HG02973 (cell line): ENCODE data around the gene CHIC2.
"Not testable (repeated sequence)": the region's sequence is repeated elsewhere in the genome, so short reads cannot be mapped to it uniquely, and the experiment has no call there.

Experiments used
- ATAC-seq: cut with Tn5 transposase; IDR thresholded peaks from one replicate; pipeline ENCODE4 v1.9.1; 2021; ENCODE audit warnings: moderate library complexity; ENCODE audit not compliant: unreplicated experiment

The CHIC2 gene

DNA sequence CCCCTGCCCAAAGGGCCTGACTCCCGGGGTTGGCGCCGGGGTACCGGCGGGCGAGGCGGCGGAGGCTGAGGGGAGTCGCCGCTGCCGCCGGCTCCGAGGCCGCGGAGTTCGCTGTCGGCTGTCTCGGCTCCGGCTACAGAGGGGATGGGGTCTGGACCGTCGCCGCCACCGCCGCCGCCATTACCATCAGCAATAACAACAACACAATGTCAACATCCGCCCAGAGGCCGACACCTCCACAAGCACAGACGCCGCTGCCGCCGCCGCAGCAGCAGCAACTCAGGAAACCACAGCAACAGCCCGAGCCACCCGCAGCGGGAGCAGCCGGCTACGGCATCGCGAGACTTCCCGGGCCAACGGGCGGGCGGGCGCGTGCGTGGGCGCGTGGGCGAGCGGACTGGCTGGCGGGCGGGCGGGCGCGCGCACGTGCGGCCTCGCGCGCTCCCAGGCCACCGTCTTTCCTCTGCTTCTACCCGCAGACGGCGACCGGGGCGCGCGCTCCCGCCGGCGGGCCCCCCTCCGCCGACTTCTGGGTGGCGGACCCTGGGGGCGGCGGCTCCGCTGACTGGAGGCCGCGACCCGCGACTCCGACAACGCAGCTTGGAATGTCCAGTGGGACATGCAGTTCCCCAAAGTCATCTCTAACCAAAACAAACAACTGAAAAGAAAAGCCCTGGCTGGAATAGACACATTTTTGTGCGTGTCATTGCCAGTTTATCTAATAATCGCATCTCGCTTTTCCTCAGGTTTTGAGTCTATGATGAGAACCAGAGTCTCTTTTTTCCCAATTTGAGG lies at the start of gene CHIC2:
TSS of gene CHIC2 (minus strand) at position 289 of the 795 bp plus-strand sequence. CDS start 305 bp downstream, outside the sequence.
- ATAC-seq: peak; percentile 89

DNA sequence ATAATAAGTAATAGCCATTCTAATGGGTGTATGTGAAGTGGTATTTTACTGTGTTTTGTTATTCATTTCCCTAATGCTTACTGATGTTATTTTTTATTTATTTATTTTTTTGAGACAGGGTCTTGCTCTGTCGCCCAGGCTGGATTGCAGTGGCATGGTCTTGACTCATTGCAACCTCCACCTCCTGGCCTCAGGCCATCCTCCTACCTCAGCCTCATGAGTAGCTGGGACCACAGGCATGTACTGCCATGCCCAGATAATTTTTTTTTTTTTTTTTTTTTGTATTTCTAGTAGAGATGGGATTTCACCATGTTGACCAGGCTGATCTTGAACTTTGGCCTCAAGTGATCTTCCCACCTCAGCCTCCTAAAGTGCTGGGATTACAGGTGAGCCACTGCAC lies 48.8 kb upstream of the CHIC2 start:
- not testable (repeated sequence) for ATAC-seq

DNA sequence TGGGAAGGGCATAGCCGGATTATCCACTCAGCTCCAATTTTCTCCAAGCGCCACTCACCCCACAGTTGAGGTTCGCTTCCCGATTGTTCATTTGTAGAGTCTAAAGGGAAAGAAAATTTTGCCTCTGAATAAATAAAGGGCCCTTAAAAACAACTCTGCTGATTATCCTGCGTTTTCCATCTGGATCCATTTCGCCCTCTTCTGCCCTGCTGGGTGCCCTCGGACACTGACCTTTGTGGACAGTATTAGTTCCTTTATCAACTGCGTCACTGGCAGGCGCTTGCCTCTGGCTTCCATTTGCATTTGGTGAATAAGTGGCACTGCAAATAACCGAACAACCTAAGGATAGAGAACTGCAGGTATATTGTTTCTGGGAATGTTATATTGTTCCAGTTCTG lies 45.6 kb upstream of the CHIC2 start:
- ATAC-seq: no peak

DNA sequence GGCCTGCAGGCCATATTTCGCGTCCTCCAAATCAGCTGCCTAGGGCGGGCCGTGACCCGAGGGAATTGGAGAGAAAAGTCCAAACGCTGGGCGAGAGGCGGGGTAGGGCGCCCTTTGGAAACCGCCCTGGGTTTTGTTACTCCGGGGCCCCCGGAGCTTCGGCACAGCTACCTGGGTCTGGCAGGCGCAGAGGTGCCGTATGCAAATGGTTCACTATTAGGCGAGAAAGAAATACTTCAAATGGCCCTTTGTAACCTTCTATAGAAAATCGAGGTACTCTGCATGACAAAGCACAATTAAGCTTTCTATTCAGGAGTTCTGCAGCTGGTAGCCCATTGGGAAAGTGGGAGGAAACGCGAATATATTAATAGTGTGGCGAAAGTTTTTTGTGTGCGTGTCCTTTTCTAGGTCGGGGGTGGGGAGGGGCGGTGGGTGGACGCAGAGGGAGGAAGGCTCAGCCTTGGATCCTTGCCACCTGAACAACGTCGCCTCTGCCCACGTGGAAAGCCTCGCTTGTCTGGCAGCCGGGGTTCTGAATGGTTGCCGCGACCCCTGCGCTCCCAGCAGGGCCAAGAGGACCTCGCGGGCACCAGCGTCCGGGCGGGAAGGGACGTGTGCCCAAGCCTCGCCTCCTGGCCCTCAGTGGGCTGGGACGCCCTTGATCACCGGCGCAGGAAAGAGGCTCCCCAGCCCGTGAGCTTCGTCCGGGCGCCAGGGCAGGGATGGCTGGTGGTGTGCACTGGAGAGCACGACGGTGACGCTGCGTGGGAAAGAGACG lies 45.0 kb upstream of the CHIC2 start:
- no peak for ATAC-seq

DNA sequence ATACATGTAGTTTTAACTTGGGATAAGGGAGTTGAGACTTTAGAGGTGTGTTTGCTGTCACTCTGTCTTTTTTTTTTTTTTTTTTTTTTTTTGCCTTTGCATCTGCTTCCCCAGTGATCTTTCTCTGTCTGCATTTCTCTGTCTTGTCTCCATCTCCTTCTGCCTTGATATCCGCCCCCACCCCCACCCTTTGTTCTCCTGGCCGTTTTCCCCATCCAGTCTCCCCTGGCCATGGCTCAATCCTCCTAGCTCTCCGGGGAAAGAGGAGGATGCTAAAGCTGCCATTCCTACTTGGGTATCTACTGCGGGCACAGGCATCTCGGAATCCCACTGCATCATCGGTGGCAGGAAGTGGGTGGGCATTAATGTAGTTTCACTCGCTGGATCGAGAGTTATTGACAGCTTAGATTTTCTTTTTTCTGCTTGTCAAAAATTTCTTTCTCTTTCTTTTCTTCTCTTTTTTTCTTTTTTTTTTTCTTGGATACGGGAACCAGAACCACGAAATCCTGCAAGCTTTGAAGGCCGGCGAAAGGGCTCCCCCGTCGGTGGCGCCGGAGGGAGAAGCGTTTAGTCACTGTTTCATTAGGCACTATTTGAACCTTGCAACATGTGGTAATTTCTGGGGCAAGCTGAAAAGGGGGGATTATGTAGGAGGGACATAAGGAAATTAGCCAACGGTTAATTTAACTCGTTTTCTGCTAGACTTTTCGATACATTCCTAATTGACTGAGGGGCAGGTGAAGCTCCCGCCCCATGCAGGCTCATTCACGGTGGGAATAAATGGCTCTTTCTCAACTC lies 43.7 kb upstream of the CHIC2 start:
- ATAC-seq: no peak

DNA sequence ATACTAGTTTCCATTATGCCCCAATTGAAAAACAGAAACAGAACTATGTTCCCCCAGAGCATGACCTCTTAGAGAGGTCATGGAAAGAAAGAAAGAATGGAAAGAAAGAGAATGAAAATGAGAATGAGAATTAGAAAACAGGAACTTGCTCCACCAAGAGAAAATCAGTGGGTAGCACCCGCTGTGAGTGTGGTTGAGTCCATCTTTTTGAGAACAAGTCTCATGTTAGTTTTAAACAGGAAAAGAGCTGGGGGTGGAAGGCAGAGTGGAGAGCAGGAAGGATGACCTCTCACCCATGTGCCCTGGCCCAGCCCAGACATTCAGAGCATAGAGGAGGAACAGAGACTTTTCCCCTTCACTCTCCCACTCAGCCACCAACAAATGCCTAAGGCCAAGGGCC lies 40.5 kb upstream of the CHIC2 start:
- ATAC-seq: no peak

DNA sequence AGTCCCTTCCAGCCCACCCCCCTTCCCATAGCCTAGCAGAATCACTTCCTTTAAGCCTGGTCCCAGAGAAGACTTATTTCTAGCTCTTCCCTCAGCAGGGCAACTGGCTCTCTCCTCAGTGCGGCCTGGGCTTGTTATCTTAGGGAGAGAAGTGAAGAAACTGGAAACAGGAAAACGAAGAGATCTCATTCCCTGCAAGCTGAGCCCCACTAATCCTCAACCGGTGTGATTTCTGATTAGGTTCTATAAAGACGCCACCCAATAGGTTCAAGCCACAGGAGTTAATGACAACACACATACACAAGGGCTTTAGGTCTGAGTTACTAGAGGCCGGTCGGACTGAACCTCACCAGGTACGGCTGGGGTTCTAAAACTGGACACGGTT lies 38.8 kb upstream of the CHIC2 start:
- no peak for ATAC-seq

DNA sequence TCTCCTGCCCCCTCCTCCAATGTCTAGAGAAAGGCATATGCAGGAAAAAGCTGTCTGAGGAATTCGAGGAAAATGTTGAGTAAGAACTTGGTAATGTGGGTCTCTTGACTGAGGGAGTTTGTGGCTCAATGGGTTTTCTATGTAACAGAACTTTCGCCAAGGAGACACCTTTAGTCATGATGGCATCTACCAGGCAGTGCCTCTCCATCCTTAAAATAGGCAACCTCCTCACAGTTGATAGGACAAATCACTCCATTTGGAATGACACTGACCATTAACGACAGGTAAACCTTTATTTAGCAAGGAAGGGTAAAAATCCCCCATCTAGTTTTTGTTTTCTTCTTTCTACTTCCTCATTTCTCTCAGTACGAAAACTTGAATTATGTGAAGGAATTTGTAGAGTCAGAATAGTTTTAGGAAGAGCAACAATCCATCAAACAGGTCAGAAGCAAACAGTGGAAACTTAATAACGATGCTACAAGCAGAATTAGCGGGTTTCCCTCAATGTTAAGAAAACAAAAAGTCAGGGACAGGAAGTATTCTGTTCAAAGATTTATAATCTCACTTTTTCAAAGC lies 38.2 kb upstream of the CHIC2 start:
- ATAC-seq: no peak

DNA sequence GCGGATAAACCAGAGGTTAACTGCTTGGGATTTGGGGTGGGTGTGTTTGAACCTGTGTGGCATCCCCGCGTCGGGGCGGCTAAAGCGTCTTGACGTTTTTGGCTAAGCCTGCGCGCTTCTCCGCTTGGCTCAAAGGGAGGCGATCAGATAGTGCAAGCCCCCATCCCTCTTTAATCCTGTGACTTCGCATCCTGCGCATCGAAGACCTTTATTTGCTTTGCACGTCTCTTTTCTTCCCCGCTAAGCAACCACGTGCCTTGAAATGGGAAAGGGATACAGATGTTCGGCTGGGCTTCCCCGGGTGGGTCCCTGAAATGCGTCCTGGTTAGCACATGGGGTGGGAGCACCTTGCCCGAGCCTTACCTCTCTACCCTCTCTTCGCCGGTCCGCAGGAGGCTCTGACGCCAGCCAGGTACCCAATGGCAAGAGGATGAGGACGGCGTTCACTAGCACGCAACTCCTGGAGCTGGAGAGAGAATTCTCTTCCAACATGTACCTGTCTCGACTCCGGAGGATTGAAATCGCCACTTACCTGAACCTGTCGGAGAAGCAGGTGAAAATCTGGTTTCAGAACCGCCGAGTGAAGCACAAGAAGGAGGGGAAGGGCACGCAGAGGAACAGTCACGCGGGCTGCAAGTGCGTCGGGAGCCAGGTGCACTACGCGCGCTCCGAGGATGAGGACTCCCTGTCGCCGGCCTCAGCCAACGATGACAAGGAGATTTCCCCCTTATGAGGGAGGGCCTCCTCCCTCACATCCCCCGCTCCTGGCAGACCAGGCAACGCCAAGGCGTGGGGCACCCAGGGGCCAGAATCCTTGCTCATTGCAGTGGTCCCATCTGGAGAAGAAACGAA lies 37.0 kb upstream of the CHIC2 start:
- no peak for ATAC-seq

DNA sequence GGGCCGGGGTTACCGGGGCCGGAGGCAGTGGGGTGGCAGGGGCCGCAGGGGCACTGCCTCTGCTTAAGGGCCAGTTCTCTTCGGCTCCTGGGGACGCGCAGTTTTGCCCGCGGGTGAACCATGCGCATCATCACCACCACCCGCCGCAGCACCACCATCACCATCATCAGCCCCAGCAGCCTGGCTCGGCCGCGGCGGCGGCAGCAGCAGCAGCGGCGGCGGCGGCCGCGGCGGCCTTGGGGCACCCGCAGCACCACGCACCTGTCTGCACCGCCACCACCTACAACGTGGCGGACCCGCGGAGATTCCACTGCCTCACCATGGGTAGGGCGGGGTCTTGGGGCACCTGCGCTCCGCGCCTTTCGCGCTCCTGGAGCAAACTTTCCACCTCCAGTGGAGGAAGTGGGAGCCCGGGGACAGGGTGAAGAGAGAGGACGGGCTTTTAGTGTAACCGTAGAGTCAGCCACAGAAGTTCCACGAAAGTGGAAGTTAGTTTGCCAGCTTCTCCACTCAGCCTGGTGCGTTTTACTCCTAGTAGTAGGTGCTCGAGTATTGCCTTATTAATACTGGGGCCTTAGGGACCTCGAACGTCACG lies 36.3 kb upstream of the CHIC2 start:
- ATAC-seq: no peak

DNA sequence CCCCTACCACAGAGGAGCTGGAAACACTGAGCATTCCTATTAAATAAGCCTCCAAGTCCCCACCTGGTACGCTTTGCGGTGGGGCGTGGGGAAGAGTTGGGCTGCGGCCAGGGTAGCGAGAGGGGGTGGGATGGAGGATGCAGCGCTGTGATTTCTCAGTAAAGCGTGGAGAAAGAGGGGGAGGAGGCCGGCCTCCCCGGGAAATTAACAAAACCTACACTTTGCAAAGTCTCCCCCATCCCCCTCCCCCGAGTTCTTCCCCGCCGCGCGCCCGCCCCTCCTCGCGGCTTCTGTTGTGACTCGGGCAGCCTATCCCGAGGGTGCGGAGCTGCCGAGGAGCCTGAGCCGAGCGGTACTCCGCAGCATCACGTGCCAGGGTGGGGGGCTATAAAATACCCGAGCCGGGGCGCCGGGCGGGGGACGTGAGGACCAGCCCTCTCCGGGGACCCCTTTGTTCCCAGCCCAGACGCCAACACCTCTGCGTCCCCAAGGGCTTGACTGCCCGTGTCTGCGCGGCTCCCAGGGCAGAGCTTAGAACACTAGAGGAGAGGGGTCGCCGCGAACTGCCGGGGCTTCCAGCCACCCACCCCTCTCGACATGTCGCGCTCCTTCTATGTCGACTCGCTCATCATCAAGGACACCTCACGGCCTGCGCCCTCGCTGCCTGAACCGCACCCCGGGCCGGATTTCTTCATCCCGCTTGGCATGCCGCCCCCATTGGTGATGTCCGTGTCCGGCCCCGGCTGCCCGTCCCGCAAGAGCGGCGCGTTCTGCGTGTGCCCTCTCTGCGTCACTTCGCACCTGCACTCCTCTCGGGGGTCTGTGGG lies 35.6 kb upstream of the CHIC2 start, which contains the start of gene GSX2:
TSS of gene GSX2 (plus strand) at position 416 of the 827 bp plus-strand sequence. CDS start at position 598, 182 bp downstream.
- ATAC-seq: no peak

DNA sequence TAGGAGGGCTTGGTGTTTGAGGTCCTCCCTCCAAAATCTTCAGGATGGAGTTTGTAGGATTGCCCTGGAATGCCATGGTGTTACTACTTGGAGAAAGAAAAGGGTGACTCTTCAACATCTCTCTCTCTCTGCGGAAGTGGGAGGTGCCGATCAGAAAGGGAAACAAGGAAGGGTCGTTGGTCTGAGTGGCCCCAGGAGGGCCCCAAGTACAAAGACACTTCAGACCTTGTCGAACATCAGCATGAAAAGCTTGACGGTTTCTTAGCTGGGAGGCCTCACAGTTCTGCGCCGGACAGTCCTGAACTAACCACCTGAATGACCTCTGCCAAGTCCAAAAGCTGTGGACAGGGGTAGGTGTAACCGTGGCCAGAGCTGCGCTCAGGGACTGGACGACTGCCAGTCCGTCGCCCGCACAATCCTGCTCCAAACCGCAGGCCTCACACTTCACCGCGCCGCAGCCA lies 34.9 kb upstream of the CHIC2 start:
- ATAC-seq: no peak

DNA sequence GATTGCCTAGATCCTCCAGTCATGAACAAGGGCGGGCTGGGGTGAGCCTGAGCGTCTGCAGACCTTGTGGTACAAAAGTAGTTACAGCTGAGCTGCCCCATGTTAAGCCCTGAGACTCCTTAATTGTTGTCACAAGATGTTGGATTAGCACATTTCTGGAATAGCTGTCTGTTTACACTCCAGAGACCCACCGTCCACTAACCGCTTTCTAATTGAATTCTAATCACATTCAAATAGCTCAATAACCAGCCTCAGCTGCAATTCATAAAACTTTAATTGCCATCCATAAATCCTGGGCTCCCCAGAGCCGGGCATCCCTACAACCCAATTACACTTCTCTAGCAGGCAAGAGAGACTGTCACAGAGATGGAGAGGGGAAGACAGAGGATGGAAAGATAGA lies 34.0 kb upstream of the CHIC2 start:
- no peak for ATAC-seq

DNA sequence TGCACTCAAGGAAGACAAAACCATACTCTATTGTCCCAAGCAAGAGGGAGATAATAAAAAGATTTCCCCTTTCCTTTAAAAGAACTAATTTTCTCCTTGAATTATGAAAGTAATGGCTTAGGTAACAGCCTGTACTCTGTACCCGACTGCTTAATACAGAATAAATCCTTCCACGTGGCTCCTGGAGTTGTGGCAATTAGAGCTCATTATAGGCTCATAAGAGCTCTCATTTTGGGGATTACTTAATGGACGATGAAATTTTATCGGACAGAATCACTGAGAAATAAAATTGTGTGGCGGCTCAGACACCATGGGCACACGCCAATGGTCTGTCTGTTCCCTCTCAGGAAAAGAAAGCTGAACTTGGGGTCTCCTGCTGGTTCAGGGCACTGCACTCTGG lies 32.7 kb upstream of the CHIC2 start:
- no peak for ATAC-seq

DNA sequence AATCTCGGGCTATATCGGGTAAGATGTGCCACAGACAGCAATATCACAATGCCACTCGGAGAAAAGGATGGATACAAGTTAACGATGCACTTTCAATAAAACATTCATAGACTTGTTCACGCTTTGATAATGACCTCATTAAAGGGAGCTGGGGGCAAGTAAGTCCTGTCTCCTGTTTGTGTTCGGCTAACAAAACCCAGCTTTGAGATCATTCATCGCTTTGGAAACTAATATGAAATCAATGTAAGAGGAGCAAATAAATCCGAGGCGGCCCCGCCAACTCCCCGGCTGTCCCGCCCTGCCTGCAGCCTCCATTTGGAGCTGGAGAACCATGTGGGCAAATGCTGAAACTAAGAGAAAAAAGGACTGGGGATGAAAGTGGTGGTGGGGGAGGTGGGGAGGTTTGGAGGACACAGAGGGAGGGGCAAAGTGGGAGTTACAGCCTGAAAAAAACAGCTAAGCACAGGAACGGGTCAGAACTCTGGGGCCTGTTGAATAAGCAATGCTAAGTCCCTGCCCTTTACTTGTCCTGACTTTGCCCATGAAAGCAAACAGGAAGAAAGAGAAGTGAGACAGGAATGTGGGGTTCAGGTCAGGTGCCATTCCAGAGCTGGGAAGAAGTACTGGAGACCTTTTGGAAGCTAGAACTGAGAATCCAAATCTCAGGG lies 32.0 kb upstream of the CHIC2 start:
- ATAC-seq: no peak

DNA sequence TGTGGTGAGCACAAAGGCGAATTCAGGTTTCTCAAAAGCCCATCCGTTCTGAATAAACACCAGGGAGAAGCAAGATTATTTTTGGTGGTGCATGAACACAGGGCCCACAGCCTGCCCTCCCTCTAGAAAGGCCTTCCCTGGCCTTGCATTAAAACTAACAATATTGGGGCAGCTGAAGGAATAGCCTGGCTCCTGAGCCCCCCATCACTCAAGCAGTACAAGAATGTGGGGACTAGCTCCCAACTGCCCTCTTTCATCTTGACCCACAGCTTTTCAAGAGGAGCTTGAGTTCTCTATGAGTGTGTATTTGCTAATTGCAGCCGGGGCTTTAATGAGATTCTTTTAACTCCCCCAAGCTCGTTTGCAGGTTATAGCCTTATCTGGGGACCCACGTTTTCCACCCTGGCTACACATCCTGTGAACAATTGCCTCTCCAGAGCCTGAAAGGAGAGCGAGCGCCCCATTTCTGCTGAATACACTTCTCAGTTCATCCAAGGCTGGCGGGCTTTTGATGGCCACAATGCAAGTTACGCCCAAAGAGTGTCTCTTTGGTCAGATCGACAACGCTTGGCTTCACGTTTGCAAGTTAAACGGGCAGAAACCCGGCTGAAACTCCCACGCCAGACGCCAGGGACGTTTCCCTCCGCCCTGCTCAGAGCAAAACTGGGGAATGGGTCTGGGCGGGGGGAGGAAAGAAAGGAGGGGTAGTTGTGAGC lies 30.9 kb upstream of the CHIC2 start:
- ATAC-seq: no peak

DNA sequence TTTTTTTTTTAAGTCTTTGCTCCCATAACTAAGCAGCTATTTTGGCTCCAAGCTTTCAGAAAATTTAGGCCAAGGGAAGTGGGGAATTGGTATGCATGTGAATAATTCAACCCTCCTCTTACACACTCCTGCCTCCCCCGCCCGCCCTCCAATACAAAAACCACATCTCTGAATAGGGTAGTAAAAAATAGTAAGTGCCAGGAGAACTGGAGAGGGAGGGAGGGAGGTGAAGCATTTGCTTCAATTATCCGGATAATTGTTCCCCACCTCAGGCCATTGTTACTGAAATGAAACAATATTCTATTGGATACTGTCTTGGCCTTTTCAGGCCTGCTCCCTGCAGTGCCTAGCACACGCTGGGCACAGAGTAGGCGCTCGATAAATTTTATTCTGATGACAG lies 30.0 kb upstream of the CHIC2 start:
- ATAC-seq: no peak
